HG03575 (cell line): ENCODE results near the gene CACNG1.
"Not testable (repeated sequence)": the region's sequence is repeated elsewhere in the genome, so short reads cannot be mapped to it uniquely, and the experiment has no call there.

Experiments used
- ATAC-seq: cut with Tn5 transposase; IDR thresholded peaks from one replicate; pipeline ENCODE4 v1.9.1; 2021; ENCODE audit not compliant: unreplicated experiment, insufficient number of reproducible peaks, low FRiP score; ENCODE audit errors: extremely low read depth

Gene CACNG1

GRCh38 chr17:67104641-67105040 is 60.3 kb downstream of the CACNG1 start:
- ATAC-seq: not testable (repeated sequence)

DNA sequence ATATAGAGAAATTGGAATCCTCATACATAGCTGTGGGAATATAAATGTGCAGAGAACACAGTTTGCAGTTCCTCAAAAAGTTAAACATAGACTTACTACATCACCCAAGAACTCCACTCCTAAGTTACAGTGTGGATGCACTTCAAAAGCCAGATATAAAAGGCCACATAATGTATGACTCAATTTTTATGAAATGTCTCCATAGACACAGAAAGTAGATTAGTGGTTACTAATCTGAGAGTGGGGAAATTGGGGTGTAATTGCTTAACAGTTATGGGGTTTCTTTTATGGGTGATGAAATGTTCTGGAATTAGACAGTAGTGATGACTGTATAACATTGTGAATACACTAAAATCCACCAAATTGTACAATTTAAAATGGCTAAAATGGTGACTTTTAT is 60.9 kb downstream of the CACNG1 start:
- no peak for ATAC-seq
